Activated T-cell treated with anti-CD3 and anti-CD28 coated beads, Interleukin-2, amount 50 U/mL, for 24 hours (primary cell): ENCODE measurements around the gene RSPO3.

ENCODE experiments used
- DNase-seq: peaks from one replicate; pipeline ENCODE4 v3.0.0-alpha.2; 2020
- H3K27ac Mint-ChIP-seq: 2 replicates; pipeline ENCODE4 v1.8.0; 2020; ENCODE audit warnings: mild to moderate bottlenecking, mixed read lengths
- H3K27me3 Mint-ChIP-seq: 2 replicates; pipeline ENCODE4 v1.8.0; 2020; ENCODE audit warnings: mixed read lengths
- H3K36me3 Mint-ChIP-seq: 2 replicates; pipeline ENCODE4 v1.8.0; 2020; ENCODE audit warnings: low read depth, mixed read lengths
- H3K4me1 Mint-ChIP-seq: 2 replicates; pipeline ENCODE4 v1.8.0; 2020; ENCODE audit warnings: low read depth, mixed read lengths
- H3K4me3 Mint-ChIP-seq: 2 replicates; pipeline ENCODE4 v1.8.0; 2020; ENCODE audit warnings: mild to moderate bottlenecking, moderate library complexity, mixed read lengths
- H3K9me3 Mint-ChIP-seq: 2 replicates; pipeline ENCODE4 v1.8.0; 2020; ENCODE audit warnings: mixed read lengths

Gene RSPO3

DNA sequence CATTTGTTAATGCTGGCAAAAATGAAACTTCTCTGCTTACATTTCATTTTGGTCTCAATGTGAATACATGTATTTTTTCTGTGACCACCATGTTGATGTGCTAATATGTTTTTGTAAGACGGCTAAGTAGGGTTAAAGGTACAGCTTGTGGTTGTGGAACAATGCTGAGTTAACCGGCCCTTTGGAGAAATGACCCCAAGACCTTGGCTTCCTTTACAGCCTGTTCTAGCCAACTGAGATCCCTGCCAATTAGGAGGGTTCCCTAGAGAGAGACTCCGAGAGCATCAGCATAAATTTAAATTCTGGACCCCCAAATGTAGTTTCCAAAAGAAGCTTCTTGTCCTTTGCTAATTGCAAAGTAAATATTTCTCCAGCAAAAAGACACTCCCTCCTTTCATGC lies 44.4 kb downstream of the RSPO3 start:
- H3K4me3 Mint-ChIP-seq: no peak overlapping the region

DNA sequence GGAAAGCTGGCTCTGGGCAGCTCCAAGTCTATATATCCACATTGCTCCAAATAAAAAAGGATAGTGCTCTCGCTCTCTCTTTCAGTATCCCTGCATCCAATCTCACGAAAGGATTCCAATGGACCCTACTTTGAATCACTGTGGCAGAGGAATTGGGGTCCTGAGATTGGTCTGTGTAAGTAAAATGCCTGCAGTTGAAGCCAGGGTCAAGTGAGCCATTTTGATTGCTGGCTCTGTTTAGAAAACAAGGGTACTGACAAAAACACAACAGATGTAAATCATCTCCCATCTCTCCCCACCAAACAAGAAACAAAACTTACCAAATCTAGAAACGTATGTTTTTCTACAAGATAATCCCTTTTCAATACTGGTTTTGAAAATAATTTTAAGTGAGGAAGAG lies 45.6 kb downstream of the RSPO3 start:
- no peaks in the 10 kb centered on the region for H3K9me3 Mint-ChIP-seq
- no peak overlapping the region for H3K4me3 Mint-ChIP-seq
- H3K27ac Mint-ChIP-seq: no peak overlapping the region
- peaks cover 13% of the 10 kb centered on the region for H3K27me3 Mint-ChIP-seq
- H3K36me3 Mint-ChIP-seq: no peaks in the 10 kb centered on the region
- no peak for DNase-seq
- H3K4me1 Mint-ChIP-seq: no peaks in the 10 kb centered on the region

More for the DNA sequence above, 44.4 kb downstream of the RSPO3 start:
- H3K4me1 Mint-ChIP-seq: no peaks in the 10 kb centered on the region
- H3K36me3 Mint-ChIP-seq: no peaks in the 10 kb centered on the region
- no peak for DNase-seq
- no peaks in the 10 kb centered on the region for H3K9me3 Mint-ChIP-seq
- no peak overlapping the region for H3K27ac Mint-ChIP-seq
- peaks cover 9% of the 10 kb centered on the region for H3K27me3 Mint-ChIP-seq

DNA sequence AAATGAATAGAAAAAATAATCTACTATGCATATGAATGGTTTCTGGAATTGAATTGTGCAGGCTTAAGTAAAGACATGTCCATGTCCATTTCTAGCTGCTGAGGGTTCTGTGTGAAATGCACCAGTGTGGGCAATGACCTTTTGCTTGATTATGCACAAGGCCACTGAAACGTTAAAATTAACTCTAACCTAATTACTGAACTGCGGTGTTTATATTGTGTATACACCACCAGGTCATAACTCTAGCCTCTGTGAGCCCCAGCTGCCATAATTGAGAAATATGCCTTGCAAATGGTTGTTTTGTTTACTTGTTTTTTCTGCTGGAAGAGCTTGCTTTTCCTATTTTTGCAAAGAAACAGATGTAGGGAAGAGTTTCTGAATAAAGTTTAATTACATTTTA lies 46.1 kb downstream of the RSPO3 start:
- H3K4me3 Mint-ChIP-seq: no peak overlapping the region
- no peak for DNase-seq
- peaks cover 13% of the 10 kb centered on the region for H3K27me3 Mint-ChIP-seq
- H3K4me1 Mint-ChIP-seq: no peaks in the 10 kb centered on the region
- H3K36me3 Mint-ChIP-seq: no peaks in the 10 kb centered on the region
- H3K9me3 Mint-ChIP-seq: peaks cover 2% of the 10 kb centered on the region
- H3K27ac Mint-ChIP-seq: no peak overlapping the region

DNA sequence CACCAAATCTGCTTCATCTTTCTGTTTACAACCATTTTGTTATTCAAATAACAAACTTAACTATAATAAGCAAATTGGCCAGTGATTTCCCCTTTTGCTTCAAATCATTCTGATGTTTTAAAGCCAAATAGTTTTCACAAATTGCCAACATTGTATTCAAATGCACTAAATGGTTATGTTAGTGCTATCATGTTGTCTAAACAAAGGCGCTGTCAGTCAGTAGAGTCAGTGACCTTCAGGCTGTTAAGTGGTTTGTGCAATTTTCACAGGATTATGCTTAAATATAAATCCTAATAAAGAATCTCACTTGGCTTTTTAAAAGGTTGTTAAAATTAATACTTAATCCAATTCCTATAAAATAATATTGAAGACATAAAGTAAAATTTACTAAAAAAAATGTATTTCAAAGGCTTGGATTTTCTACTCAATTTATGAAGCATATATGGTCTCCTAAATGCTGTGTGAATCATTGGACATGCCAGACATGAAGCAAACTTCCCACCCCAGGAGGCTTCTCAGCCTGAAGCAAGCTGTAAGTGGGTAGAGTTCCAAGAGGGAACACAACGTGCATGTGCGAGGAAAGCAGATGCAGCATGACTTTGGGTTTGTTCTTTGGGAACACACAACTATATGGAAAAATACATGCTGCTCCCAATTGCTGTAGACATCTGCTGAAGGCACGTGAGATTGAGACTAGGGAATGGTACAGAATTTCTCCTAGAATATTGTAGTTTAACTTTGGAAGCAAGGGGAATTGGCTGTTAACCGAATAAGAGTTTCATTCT lies 54.9 kb downstream of the RSPO3 start:
- Mint-ChIP-seq H3K4me1 (no peaks in the 10 kb centered on the region), H3K4me3 (no peak overlapping the region), H3K9me3 (peaks cover 2% of the 10 kb centered on the region), H3K36me3 (no peaks in the 10 kb centered on the region), H3K27me3 (peaks cover 18% of the 10 kb centered on the region), H3K27ac (no peak overlapping the region)
- DNase-seq: no peak

DNA sequence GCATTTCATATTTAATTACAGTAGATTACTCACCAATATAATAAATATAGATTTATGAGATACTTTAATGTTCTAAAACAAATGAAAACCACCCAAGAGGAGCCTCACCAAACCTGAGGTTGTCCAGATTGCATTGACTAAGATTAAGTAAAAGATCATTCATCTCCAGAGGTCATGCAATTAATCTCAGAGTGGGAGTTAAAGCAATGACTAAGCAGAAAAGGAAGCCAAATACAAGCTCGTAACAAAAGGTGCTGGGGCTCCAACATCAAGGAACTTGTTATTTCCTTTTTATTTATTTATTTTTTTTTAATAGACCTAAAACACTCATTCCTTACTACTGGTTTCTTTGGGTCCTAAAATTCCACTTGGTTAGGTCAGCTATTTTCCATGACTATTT lies 57.7 kb downstream of the RSPO3 start:
- Mint-ChIP-seq H3K4me3 (no peak overlapping the region), H3K36me3 (no peaks in the 10 kb centered on the region), H3K27me3 (peaks cover 17% of the 10 kb centered on the region), H3K9me3 (no peaks in the 10 kb centered on the region), H3K4me1 (no peaks in the 10 kb centered on the region), H3K27ac (no peak overlapping the region)
- DNase-seq: no peak

DNA sequence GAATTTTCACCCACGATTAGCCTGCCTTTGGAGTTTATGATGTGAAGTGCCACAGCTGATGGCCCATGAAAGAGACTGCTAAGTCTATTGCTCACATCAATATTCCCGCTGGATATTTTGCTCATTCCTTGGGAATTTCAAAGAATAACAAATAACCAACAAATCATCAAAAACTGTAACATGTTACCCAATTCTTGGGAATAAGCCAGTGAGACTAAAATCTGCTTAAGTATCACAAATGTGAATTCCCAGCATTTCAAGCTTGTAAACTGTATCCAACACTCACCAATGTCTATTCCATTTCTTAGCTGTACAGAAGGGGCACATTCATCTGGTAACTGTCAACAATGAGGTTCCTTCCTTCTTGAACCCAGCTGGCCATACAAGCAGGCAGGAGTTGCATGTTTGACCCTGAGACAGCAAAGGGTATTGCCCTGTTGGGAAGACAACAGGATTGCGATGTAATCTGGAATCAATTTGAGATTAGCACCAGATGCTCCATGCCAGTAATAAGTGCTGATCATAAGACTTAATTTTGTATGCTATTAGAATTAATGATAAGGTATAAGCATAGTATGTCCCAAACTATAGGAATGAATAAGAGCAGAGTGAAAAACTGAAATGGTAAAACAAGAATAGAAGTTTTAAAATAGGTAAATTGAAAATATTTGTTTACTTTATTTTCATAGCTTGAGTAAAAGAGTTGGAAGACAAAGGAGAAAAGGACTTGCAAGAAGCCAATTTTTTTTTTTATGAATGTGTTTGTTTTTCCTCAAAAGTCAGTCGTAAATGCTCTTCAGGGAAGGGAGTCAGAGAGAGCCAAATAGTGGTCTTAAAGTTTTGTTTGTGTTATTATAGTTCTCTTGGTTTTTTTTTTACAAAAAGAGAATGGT lies 58.8 kb downstream of the RSPO3 start:
- no peaks in the 10 kb centered on the region for H3K4me1 Mint-ChIP-seq
- no peaks in the 10 kb centered on the region for H3K9me3 Mint-ChIP-seq
- H3K36me3 Mint-ChIP-seq: no peaks in the 10 kb centered on the region
- H3K27ac Mint-ChIP-seq: no peak overlapping the region
- no peak overlapping the region for H3K4me3 Mint-ChIP-seq
- no peak for DNase-seq
- peaks cover 21% of the 10 kb centered on the region for H3K27me3 Mint-ChIP-seq

DNA sequence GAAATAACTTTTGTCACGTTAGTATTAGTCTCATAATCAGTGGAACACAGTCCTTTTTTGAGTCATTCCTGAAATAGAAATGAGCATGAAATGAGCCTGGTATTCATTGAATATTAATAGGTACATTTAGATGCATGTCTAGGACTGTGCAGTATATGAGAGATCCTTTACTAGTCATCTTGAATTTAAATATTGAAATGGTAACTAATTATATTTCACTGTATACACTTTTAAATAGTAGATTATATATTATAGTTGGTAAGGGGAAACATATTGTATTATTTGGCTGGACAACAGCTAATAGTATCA lies 59.4 kb downstream of the RSPO3 start:
- Mint-ChIP-seq H3K9me3 (no peaks in the 10 kb centered on the region), H3K36me3 (no peaks in the 10 kb centered on the region), H3K4me3 (no peak overlapping the region), H3K27ac (no peak overlapping the region), H3K27me3 (peaks cover 21% of the 10 kb centered on the region), H3K4me1 (no peaks in the 10 kb centered on the region)
- no peak for DNase-seq

DNA sequence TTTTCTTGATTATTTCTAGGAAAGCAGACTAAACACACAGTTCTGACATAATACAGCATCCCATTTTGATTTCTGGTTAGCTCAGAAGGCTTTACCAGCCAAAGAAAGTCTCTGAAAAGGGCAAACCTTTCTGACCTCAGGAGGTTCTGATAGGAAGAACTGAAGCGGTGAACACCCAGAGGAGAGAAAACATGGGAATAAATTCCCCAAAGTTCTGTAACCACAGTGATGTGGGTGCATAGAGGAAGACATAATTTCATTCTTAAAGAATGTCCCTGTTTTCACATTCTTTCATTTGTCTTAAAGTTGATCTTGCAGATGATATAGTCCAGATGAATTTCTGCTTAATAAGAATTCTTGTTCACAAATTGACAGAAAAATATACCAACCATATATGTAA lies 60.3 kb downstream of the RSPO3 start:
- Mint-ChIP-seq H3K4me3 (no peak overlapping the region), H3K4me1 (no peaks in the 10 kb centered on the region), H3K36me3 (no peaks in the 10 kb centered on the region), H3K9me3 (no peaks in the 10 kb centered on the region), H3K27me3 (peaks cover 25% of the 10 kb centered on the region), H3K27ac (no peak overlapping the region)
- DNase-seq: no peak

DNA sequence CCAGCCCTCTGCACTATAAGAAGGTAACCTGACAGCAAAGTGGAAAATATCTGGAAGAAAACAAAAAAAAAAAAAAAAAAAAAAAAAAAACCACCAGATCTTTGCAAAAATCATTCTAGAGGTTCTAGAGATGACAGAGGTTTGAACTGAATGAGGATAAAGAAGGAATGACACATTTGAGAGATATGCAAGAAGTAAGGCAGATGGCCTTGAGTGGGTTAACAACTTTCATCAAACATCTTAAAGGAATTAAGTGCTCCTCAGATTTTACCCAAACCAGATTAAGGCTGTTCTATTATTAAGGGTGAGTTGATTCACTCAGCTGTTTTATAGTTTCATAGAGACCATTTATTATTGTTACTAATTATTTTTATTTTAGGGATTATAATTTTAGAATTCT lies 62.0 kb downstream of the RSPO3 start:
- Mint-ChIP-seq H3K9me3 (no peaks in the 10 kb centered on the region), H3K27me3 (peaks cover 25% of the 10 kb centered on the region), H3K27ac (no peak overlapping the region), H3K4me3 (no peak overlapping the region), H3K4me1 (no peaks in the 10 kb centered on the region), H3K36me3 (no peaks in the 10 kb centered on the region)
- DNase-seq: no peak

DNA sequence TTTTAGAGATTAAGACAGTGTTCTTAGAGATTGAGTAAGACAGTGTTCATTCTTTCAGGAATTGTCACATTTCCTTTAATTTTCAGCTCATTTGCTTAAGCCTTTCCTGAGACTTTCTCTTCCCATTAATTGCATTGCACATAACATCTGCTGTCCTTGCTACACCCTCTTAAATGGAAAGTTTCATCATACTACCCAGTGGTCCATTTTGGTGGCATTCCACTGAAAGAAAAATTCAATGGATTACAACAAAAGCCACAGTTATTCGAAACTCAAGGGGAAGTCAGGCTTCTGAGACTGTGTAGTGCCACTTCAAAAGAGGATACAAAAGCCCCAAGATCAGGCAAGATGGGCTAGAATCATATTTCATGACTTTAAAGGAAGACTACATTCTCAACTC lies 64.0 kb downstream of the RSPO3 start:
- Mint-ChIP-seq H3K27me3 (peaks cover 17% of the 10 kb centered on the region), H3K27ac (no peak overlapping the region), H3K4me1 (no peaks in the 10 kb centered on the region), H3K9me3 (no peaks in the 10 kb centered on the region), H3K36me3 (no peaks in the 10 kb centered on the region), H3K4me3 (no peak overlapping the region)
- no peak for DNase-seq

DNA sequence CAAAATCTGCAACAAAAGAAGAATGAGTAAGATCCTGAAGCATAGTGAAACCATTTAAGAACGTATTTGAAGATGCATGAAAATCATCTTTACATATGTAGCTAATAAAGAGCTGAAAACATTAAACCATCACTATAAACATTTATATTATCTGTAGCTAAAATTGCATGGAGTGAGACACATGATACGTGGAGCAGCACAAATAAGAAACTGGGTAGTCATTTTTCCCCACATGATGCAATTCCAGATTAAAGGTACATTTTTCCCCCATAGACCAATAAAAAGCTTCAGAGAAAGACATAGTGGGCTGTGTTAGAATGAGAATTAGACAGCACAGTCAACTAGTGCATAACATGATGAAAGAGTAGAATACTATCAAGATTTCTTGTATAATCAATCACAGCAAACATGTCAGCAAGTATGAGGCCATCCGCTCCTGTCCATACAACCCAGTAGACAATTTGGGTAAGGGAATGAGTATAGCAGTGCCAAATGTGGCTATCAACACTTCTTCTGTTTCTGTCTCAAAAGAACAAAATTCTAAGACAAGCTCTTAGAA lies 67.0 kb downstream of the RSPO3 start:
- peaks cover 13% of the 10 kb centered on the region for H3K27me3 Mint-ChIP-seq
- no peaks in the 10 kb centered on the region for H3K9me3 Mint-ChIP-seq
- H3K27ac Mint-ChIP-seq: no peak overlapping the region
- H3K4me3 Mint-ChIP-seq: no peak overlapping the region
- no peak for DNase-seq
- no peaks in the 10 kb centered on the region for H3K36me3 Mint-ChIP-seq
- no peaks in the 10 kb centered on the region for H3K4me1 Mint-ChIP-seq

DNA sequence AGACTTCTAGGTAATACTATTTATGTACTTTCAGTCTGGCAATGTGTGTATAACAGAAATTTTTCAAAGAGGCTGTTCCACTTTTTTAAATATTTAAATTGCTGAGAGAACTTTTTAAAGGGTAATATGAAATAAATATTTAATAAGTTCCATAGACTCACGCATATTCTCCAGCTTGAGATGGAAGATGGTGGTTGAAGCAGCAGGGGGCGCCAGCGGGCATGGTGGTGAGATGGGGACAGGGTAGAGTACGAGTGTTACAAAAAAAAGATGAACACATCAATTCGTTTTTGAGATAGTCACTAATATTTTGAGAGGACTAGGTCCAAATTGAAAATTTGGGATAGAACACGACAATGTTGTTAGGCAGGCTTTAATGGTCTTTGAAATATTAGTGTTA lies 68.4 kb downstream of the RSPO3 start:
- H3K4me3 Mint-ChIP-seq: no peak overlapping the region
- peak; percentile 71 for DNase-seq
- no peak overlapping the region for H3K27ac Mint-ChIP-seq
- no peaks in the 10 kb centered on the region for H3K4me1 Mint-ChIP-seq
- H3K27me3 Mint-ChIP-seq: peaks cover 9% of the 10 kb centered on the region
- no peaks in the 10 kb centered on the region for H3K36me3 Mint-ChIP-seq
- no peaks in the 10 kb centered on the region for H3K9me3 Mint-ChIP-seq

DNA sequence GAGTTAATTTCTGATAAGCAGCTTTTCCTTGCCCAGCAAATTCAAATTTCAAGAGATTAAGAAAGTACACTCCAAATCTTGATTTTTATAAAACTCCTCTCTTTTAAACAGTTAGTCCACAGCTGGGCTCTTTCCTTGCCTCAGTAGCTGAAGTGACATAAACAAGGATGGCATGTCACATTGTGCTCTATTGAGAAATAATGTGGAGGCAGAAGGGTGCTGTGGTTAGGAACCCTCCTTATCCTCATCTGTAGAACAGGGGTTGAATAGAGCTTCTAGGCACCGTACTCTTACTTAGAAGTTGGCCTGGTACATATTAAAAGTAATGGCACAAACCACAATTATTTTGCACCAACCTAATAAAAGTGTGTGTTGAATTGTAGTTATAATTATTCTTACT lies 70.3 kb downstream of the RSPO3 start:
- Mint-ChIP-seq H3K27ac (no peak overlapping the region), H3K9me3 (no peaks in the 10 kb centered on the region), H3K4me1 (no peaks in the 10 kb centered on the region), H3K4me3 (no peak overlapping the region), H3K36me3 (no peaks in the 10 kb centered on the region), H3K27me3 (peaks cover 3% of the 10 kb centered on the region)
- DNase-seq: no peak

DNA sequence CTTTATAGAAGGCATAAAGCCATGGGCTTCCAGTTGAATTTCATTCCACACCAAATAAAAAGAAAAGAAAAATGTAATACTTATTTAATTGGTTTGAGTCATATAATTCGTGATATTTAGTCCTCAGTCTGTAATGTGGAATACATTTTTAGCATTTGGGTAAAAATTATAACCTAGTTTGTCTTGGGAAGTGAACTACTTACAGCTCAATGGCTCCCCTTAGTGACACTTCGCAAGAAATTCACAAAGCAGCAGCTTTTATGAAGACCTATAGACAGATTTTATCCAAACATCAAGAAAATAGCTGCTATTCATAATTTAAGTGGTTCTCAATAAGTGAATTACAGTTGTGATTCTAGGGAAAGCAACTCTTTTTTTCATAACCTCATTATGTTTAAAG lies 72.1 kb downstream of the RSPO3 start:
- Mint-ChIP-seq H3K27me3 (peaks cover 3% of the 10 kb centered on the region), H3K4me3 (no peak overlapping the region), H3K4me1 (no peaks in the 10 kb centered on the region), H3K27ac (no peak overlapping the region), H3K9me3 (no peaks in the 10 kb centered on the region), H3K36me3 (no peaks in the 10 kb centered on the region)
- DNase-seq: no peak

DNA sequence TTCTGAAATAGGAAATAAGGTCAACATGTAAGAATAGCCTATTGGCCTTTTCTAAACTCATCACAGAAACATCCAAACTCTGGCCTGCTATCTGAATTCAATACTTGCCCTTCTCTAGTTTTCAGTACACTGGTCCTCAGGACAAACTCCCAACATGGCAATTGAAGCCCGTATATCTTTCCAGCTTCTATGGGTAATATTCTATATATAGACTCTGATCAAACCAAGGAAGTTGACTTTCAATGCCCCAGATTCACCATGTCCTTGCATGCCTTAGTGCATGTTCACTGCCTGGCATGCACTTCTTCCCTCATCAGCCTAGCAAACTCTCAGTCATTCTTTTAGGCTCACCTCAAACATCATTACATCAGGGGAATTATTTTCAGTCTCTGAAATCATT lies 73.2 kb downstream of the RSPO3 start:
- Mint-ChIP-seq H3K4me1 (no peaks in the 10 kb centered on the region), H3K27ac (no peak overlapping the region), H3K9me3 (no peaks in the 10 kb centered on the region), H3K4me3 (no peak overlapping the region), H3K36me3 (no peaks in the 10 kb centered on the region), H3K27me3 (peaks cover 3% of the 10 kb centered on the region)
- DNase-seq: no peak
